Measurements from ENCODE around the gene FER. TPM values are rescaled to one million over a fixed set of nuclear protein-coding genes. Genes with fewer than 3 reads are reported as not detected.

The FER gene
- total and polyA plus RNA-seq, 12 donors = 1.4 to 21.9 (median 14.9) TPM

- intact Hi-C loops (cut with DNase I) = no loop called here
- Histone ChIP-seq H3K9me3 (peaks cover 0 to 36% (median 7%) of the 10 kb centered on the region in 11 donors), H3K27me3 (no peaks in the 10 kb centered on the region), H3K4me3 (no peak overlapping the region), H3K4me1 (no peaks in the 10 kb centered on the region), H3K36me3 (no peaks in the 10 kb centered on the region), H3K27ac (no peak overlapping the region)
- no peak for DNase-seq
- no peak for ATAC-seq
- no peak for TF ChIP-seq CTCF (IDR thresholded peaks at IDR 0.05)
- 99% methylated on average over 4 of the region's 4 CpGs for WGBS, 2 donors
Measured at GRCh38 chr5:108997720-108998119, 250.0 kb downstream of the FER start.

- 97% methylated on average over 11 of the region's 11 CpGs for WGBS, 2 donors
- intact Hi-C loops (cut with DNase I) = no loop called here
Measured at GRCh38 chr5:108998216-108998615, 250.5 kb downstream of the FER start.

GRCh38 chr5:109003928-109004327 is 256.2 kb downstream of the FER start:
- DNase-seq (no peak), ATAC-seq (no peak)
- H3K36me3 ChIP-seq = no peaks in the 10 kb centered on the region
- H3K4me1 ChIP-seq = no peaks in the 10 kb centered on the region
- H3K4me3 ChIP-seq = no peak overlapping the region
- no peak for TF ChIP-seq CTCF (IDR thresholded peaks at IDR 0.05)
- intact Hi-C loops (cut with DNase I) = no loop called here
- H3K27ac ChIP-seq = no peak overlapping the region
- H3K27me3 ChIP-seq = no peaks in the 10 kb centered on the region
- 91 to 92% methylated on average over 4 of the region's 4 CpGs for WGBS, 2 donors
- H3K9me3 ChIP-seq = no peaks in the 10 kb centered on the region

More at GRCh38 chr5:108998216-108998615, 250.5 kb downstream of the FER start:
- ATAC-seq (no peak), DNase-seq (no peak)
- no peaks in the 10 kb centered on the region for H3K4me1 ChIP-seq
- no peaks in the 10 kb centered on the region for H3K36me3 ChIP-seq
- no peaks in the 10 kb centered on the region for H3K27me3 ChIP-seq
- H3K9me3 ChIP-seq = peaks cover 0 to 33% (median 7%) of the 10 kb centered on the region in 11 donors
- no peak for TF ChIP-seq CTCF (IDR thresholded peaks at IDR 0.05)
- no peak overlapping the region for H3K4me3 ChIP-seq
- no peak overlapping the region for H3K27ac ChIP-seq

DNA sequence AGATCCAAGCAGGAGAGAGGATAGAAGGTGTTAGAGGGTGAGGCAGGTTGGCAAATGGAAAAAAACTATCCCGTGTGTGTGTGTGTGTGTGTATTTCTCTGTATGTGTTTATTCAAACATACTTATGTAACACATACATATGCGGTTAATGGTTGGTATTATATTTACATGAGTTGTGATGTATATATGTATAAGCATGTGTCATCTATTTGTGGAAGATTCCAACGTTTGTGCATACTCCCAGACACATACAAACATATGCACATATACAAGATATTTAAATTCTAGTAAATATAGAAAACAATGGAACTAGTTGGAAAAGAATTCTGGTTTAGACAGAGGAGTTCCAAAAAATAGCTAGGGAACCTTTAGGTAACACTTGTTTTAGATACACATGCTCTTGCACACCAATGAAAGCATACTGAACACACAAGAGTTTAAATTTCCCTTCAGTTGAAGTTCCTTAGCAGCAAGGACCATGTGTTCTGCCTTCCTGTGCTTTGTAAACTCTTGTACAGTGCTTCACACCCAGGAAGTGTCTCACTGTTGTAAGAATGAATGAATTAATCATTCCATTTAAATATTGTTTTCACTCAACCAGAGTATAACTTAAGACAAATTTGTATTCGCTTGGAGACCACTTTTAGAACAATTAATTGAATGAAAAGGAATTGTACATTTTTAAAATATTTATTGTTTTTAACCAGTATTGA is 257.8 kb downstream of the FER start:
- DNase-seq = no peak
- TF ChIP-seq CTCF (IDR thresholded peaks at IDR 0.05) = no peak
- intact Hi-C loops (cut with DNase I) = no loop called here
- no peaks in the 10 kb centered on the region for H3K4me1 ChIP-seq
- H3K36me3 ChIP-seq = no peaks in the 10 kb centered on the region
- H3K27ac ChIP-seq = no peak overlapping the region
- H3K4me3 ChIP-seq = no peak overlapping the region
- no peaks in the 10 kb centered on the region for H3K27me3 ChIP-seq
- no peak for ATAC-seq
- H3K9me3 ChIP-seq = no peaks in the 10 kb centered on the region
- 89 to 91% methylated on average over 4 of the region's 4 CpGs for WGBS, 2 donors

Data from heart right ventricle (tissue), 16 donors.